ENCODE data around the gene LIPJ.

Gene LIPJ

GRCh38 chr10:88586462-88586861, at the start of gene LIPJ:
LIPJ (plus strand) TSS chr10:88586762; CDS start chr10:88590688, 3,926 bp downstream.
- DNase-seq, result no peak

GRCh38 chr10:88537322-88537721, 49.2 kb upstream of the LIPJ start:
- DNase-seq, result no peak

GRCh38 chr10:88538048-88538447, 48.5 kb upstream of the LIPJ start:
- no peak for DNase-seq

GRCh38 chr10:88540351-88540750, 46.2 kb upstream of the LIPJ start:
- DNase-seq, result no peak

- no peak for DNase-seq
Measured at GRCh38 chr10:88541116-88541626, 45.4 kb upstream of the LIPJ start.

GRCh38 chr10:88542522-88542921, 44.0 kb upstream of the LIPJ start:
- no peak for DNase-seq

- DNase-seq, result no peak
Measured at GRCh38 chr10:88544140-88544870, 42.3 kb upstream of the LIPJ start.

- no peak for DNase-seq
Measured at GRCh38 chr10:88545359-88545758, 41.2 kb upstream of the LIPJ start.

GRCh38 chr10:88546497-88546896, 40.1 kb upstream of the LIPJ start:
- DNase-seq, result no peak

GRCh38 chr10:88551246-88551645, 35.3 kb upstream of the LIPJ start:
- DNase-seq, result no peak

- DNase-seq, result peak; percentile 31
Measured at GRCh38 chr10:88553116-88553752, 33.3 kb upstream of the LIPJ start.

GRCh38 chr10:88555190-88555908, 31.2 kb upstream of the LIPJ start:
- no peak for DNase-seq

- no peak for DNase-seq
Measured at GRCh38 chr10:88557256-88557655, 29.3 kb upstream of the LIPJ start.

- DNase-seq, result no peak
Measured at GRCh38 chr10:88557658-88558057, 28.9 kb upstream of the LIPJ start.

GRCh38 chr10:88562152-88562551, 24.4 kb upstream of the LIPJ start:
- DNase-seq, result no peak

- no peak for DNase-seq
Measured at GRCh38 chr10:88565072-88565471, 21.5 kb upstream of the LIPJ start.

- no peak for DNase-seq
Measured at GRCh38 chr10:88582411-88582805, 4.2 kb upstream of the LIPJ start.

GRCh38 chr10:88582806-88583583, 3.6 kb upstream of the LIPJ start, which contains the start of gene RNLS:
RNLS (minus strand) TSS chr10:88583318.
- peak; percentile 67 for DNase-seq

- DNase-seq, result no peak
Measured at GRCh38 chr10:88583584-88583957, 3.0 kb upstream of the LIPJ start.

- DNase-seq, result no peak
Measured at GRCh38 chr10:88592381-88592780, 5.8 kb downstream of the LIPJ start.

GRCh38 chr10:88592906-88593305, 6.3 kb downstream of the LIPJ start:
- DNase-seq, result no peak

- no peak for DNase-seq
Measured at GRCh38 chr10:88594482-88594881, 7.9 kb downstream of the LIPJ start.

- no peak for DNase-seq
Measured at GRCh38 chr10:88598055-88598454, 11.5 kb downstream of the LIPJ start.
